NCI-H2081 (cell line): ENCODE data around the gene AMZ1.
A peak's percentile ranks its signal among the peaks of the same experiment; 100 is the strongest.
"Not testable (repeated sequence)": the region's sequence is repeated elsewhere in the genome, so short reads cannot be mapped to it uniquely, and the experiment has no call there.

Experiments used
- DNase-seq, 2 experiments: peaks; one replicate each; lab custom pipeline; 2025; lab: John Stamatoyannopoulos, UW

AMZ1 gene

GRCh38 chr7:2691932-2692439 is 4.0 kb downstream of the AMZ1 start:
- not testable (repeated sequence) for DNase-seq

GRCh38 chr7:2692543-2692942 is 4.5 kb downstream of the AMZ1 start:
- no peak for DNase-seq

- not testable (repeated sequence) for DNase-seq
Measured at GRCh38 chr7:2693420-2694121, 5.6 kb downstream of the AMZ1 start.

GRCh38 chr7:2694122-2694436 is 6.1 kb downstream of the AMZ1 start:
- DNase-seq = not testable (repeated sequence)

GRCh38 chr7:2698581-2699288 is 10.7 kb downstream of the AMZ1 start:
- DNase-seq = no peak

- DNase-seq = no peak
Measured at GRCh38 chr7:2699289-2699620, 11.3 kb downstream of the AMZ1 start.

- no peak for DNase-seq
Measured at GRCh38 chr7:2700141-2700850, 12.3 kb downstream of the AMZ1 start.

- no peak for DNase-seq
Measured at GRCh38 chr7:2701424-2701823, 13.4 kb downstream of the AMZ1 start.

GRCh38 chr7:2701832-2702593 is 14.0 kb downstream of the AMZ1 start:
- no peak for DNase-seq

- DNase-seq = no peak
Measured at GRCh38 chr7:2702594-2702957, 14.6 kb downstream of the AMZ1 start.

- DNase-seq = no peak
Measured at GRCh38 chr7:2705371-2706096, 17.5 kb downstream of the AMZ1 start.

GRCh38 chr7:2706685-2707126 is 18.7 kb downstream of the AMZ1 start:
- DNase-seq = no peak

- DNase-seq = no peak
Measured at GRCh38 chr7:2707481-2707880, 19.5 kb downstream of the AMZ1 start.

- no peak for DNase-seq
Measured at GRCh38 chr7:2708041-2708440, 20.0 kb downstream of the AMZ1 start.

- DNase-seq = no peak
Measured at GRCh38 chr7:2708547-2709310, 20.7 kb downstream of the AMZ1 start.

GRCh38 chr7:2709553-2710285 is 21.7 kb downstream of the AMZ1 start:
- peak; percentile 70 to 74 for DNase-seq

GRCh38 chr7:2710286-2710655 is 22.3 kb downstream of the AMZ1 start:
- no peak for DNase-seq

- no peak for DNase-seq
Measured at GRCh38 chr7:2710901-2711551, 23.0 kb downstream of the AMZ1 start.

GRCh38 chr7:2711895-2712675 is 24.1 kb downstream of the AMZ1 start:
- no peak for DNase-seq
